Activated CD4-positive, alpha-beta T cell treated with anti-CD3 and anti-CD28 coated beads, Interleukin-2, Interleukin-4, amounts not matched to agents 100 ng/mL and 50 ng/mL, durations not matched to agents 16 hours and 8 hours (primary cell): ENCODE measurements around the gene EDEM3.
A peak's percentile ranks its signal among the peaks of the same experiment; 100 is the strongest.
"Not testable (repeated sequence)": the region's sequence is repeated elsewhere in the genome, so short reads cannot be mapped to it uniquely, and the experiment has no call there.

Source experiments
- DNase-seq: peaks from one replicate; pipeline ENCODE4 v3.0.0-alpha.2; 2020; ENCODE audit warnings: low spot score

Gene EDEM3, protein sequence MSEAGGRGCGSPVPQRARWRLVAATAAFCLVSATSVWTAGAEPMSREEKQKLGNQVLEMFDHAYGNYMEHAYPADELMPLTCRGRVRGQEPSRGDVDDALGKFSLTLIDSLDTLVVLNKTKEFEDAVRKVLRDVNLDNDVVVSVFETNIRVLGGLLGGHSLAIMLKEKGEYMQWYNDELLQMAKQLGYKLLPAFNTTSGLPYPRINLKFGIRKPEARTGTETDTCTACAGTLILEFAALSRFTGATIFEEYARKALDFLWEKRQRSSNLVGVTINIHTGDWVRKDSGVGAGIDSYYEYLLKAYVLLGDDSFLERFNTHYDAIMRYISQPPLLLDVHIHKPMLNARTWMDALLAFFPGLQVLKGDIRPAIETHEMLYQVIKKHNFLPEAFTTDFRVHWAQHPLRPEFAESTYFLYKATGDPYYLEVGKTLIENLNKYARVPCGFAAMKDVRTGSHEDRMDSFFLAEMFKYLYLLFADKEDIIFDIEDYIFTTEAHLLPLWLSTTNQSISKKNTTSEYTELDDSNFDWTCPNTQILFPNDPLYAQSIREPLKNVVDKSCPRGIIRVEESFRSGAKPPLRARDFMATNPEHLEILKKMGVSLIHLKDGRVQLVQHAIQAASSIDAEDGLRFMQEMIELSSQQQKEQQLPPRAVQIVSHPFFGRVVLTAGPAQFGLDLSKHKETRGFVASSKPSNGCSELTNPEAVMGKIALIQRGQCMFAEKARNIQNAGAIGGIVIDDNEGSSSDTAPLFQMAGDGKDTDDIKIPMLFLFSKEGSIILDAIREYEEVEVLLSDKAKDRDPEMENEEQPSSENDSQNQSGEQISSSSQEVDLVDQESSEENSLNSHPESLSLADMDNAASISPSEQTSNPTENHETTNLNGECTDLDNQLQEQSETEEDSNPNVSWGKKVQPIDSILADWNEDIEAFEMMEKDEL

GRCh38 chr1:184754476-184755225 lies at the start of gene EDEM3:
TSS of gene EDEM3 (minus strand) at chr1:184754858. CDS start at chr1:184754646, 212 bp downstream.
- peak; percentile 99 for DNase-seq

DNA sequence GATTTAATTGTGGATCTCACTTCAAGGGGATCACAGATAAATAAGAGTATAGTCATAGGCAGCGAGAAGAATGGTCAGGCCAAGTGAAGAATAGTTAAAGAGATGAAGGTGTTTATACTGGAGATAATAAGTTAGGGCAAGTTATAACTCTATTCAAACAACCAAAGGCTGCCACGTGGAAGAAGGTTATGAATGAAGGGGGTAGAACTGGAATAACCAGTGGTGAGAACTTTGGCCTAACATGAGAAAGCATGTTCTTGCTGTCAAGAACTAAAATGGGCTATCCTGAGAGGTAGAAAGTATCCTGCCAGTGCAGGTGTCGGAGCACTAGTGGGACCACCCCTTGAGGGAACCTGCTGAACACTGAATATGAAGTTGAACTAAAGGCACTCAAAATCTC lies 49.6 kb upstream of the EDEM3 start:
- no peak for DNase-seq

GRCh38 chr1:184803180-184803492 lies 48.5 kb upstream of the EDEM3 start:
- DNase-seq = no peak

DNA sequence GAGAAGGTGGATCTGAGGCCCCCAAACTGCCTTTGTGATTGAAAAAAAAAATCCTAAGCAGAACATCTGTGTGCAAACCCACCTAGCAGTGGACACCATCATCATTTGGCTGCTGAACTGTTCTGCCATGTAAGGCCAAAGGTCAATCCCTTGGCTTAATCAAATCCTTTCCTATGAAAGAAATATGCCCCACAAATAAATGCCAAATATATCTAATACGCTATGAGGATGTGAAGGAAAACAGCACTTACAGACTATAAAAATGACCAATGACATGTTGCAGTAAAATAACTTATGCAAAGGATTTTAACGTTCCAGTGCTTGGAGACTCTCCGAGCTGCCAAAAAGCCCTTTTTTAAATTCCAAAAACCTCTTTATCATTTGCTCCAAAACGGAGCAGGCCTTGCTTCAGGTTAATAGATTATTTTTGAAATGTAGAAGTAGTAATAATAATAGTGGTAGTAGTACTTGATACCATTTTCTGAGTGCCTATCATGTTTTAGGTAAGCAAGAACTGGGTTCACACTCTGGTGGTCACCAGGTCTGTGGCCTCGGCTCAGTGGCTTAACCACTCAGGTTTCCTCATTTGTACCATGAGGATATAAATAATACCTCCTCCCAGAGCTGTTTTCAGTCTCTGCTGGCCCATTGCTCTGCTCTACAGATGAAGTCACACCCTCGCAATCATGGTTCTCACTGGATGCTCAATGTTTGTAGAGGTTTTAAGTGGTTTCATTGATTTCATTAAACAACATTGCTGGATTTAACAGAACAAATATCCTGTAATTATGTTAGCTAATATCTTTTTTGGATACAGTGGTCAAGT lies 47.9 kb upstream of the EDEM3 start:
- no peak for DNase-seq

DNA sequence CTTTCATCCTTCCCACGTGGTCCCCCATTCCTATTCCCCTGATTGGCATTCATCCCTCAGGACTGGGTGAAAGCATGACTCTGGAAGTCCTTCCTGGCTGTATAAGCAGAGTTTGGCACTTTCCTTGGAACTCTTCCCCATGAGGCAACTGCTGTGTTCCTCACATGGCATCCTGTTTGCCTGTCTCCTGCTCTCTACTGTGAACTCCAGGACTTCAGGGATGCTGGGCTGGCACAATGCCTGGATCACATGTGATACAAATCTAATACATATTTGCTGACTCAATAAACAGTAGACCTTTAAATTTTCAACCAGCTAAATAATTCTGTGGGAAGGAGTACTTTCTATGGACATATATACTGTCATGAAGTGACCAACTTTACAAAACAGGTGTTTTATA lies 46.8 kb upstream of the EDEM3 start:
- DNase-seq = no peak

- DNase-seq = no peak
Measured at GRCh38 chr1:184800876-184801275, 46.2 kb upstream of the EDEM3 start.

GRCh38 chr1:184793967-184794366 lies 39.3 kb upstream of the EDEM3 start:
- DNase-seq = no peak

- DNase-seq = peak; percentile 46
Measured at GRCh38 chr1:184792450-184792969, 37.9 kb upstream of the EDEM3 start.

DNA sequence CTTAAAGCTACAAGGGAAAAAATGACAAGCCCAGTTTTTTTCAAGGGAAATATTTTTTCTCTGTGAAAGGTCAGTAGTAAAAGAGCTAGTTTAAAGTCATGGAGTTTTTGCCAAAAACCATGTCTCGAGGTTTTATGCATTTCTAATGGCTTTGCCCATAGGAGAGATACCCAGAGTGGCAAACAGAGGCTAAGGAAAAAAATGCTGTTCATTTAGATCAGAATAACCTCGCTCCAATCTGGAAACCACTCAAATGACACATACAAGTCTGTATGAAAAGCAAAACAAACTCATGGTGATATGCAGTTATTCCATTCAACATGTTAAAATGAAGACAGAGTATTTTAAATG lies 36.9 kb upstream of the EDEM3 start:
- no peak for DNase-seq

- no peak for DNase-seq
Measured at GRCh38 chr1:184790642-184791549, 36.2 kb upstream of the EDEM3 start.

DNA sequence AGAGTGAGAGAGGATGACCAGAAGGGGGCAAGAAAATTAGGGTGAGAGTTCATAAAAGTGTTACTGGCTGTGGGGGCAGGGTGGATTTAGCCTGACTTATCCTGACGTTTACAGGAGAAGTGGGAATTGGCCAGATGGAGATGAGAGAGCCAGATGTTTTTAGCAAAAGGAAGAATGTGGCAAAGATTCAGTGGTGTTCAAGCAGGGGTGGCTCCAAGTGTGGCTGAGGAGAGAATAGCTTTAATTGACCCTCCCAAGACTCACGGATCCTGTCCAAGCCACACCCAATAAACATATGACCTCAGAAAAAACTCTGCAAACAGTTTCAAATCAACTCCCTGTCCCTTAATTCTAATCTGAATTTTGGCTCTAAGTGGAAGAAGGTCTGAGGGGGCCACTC lies 35.2 kb upstream of the EDEM3 start:
- DNase-seq = no peak

DNA sequence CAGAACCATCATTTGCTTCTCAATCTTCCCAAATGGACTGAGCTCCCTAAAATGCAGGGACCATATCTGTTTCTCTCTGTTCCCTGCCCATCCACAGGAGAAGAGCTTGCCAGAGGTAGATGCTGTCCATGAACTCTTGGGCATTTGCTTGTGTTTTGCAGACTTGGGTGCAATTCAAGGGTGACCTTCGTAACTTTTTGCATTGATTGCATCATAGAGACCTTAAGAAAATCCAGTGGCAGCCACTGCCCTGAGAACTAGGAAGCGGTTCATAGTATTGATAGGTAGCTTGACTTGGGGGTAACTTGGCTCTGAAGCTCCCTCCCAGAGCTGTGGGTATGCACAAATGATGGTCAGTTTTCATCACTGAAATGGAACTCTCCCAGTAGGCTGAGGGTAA lies 34.3 kb upstream of the EDEM3 start:
- no peak for DNase-seq

- no peak for DNase-seq
Measured at GRCh38 chr1:184785529-184785928, 30.9 kb upstream of the EDEM3 start.

GRCh38 chr1:184783723-184784122 lies 29.1 kb upstream of the EDEM3 start:
- DNase-seq = not testable (repeated sequence)

GRCh38 chr1:184781941-184782340 lies 27.3 kb upstream of the EDEM3 start:
- no peak for DNase-seq

GRCh38 chr1:184775885-184776284 lies 21.2 kb upstream of the EDEM3 start:
- DNase-seq = no peak

GRCh38 chr1:184775329-184775728 lies 20.7 kb upstream of the EDEM3 start:
- DNase-seq = no peak

DNA sequence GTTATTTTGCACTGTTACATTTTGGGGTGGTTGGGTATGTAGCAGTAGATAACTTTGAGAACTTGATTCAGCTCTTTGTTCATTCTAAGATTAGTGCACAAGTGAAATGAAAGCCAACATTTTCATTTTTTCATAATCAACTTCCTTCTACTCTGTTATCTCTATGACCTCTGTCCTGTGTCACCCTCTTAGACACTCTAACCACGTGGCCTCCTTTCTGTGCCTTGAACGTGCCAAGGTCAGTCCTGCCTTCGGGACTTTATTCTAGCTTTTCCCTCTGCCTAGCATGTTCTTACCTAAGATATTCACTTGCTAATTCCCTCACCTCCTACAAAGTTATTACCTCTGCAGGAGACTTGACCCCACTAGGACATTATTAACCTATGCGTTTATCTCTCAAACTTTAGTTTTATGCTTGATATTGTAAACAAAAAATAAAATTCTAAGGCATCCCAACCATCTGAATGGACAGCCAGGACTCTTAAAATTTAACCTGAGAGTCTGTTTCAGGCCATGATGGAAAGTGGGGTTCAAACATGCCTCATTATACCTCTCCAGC lies 19.2 kb upstream of the EDEM3 start:
- no peak for DNase-seq

DNA sequence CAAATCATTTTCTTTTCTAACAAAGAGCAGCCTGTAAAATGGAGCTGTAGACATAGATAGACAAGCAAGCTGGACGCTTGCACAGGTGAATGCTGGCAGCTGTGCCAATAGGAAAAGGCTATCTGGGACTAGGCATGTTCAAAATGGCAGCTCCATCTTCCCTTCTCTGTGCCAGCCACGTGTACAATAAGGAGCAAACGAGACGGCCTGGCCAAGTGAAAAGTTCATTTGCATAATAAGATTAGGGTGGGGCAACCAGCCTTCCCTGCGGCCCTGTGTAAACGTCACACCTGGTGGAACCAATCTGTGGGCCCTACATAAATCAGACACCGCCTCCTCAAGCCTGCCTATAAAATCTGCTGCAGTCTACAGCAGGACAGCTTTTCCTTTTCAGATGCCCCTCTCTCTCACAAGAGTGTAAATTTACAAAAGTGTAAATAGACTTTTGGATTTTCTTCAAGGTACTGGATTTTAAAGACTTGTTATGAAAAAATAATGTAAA lies 16.6 kb upstream of the EDEM3 start:
- no peak for DNase-seq
